Hindlimb muscle (tissue), 1 donor: Measurements from ENCODE around the gene TMEM94. TPM values are rescaled to one million over a fixed set of nuclear protein-coding genes. Genes with fewer than 3 reads are reported as not detected.
"Not testable (repeated sequence)": the region's sequence is repeated elsewhere in the genome, so short reads cannot be mapped to it uniquely, and the experiment has no call there.

Experiments
- DNase-seq: peaks from one replicate; pipeline ENCODE4 v3.0.0-alpha.2; 2013
- polyA plus RNA-seq: library from polyadenylated mRNA; unstranded; fragments of 120-200 nt; gene quantifications from one replicate; pipeline ENCODE4 v1.2.1, GENCODE V29; 2013; ENCODE audit not compliant: insufficient read length

Gene TMEM94
- polyA plus RNA-seq, 1 donor = 80.0 TPM

GRCh38 chr17:75477490-75477862 lies 21.0 kb downstream of the TMEM94 start:
- not testable (repeated sequence) for DNase-seq

GRCh38 chr17:75478508-75478907 lies 22.1 kb downstream of the TMEM94 start:
- no peak for DNase-seq

- no peak for DNase-seq
Measured at GRCh38 chr17:75480281-75480680, 23.8 kb downstream of the TMEM94 start.

GRCh38 chr17:75481194-75482068 lies 25.0 kb downstream of the TMEM94 start:
- no peak for DNase-seq

- DNase-seq = no peak
Measured at GRCh38 chr17:75482098-75482942, 25.9 kb downstream of the TMEM94 start.

DNA sequence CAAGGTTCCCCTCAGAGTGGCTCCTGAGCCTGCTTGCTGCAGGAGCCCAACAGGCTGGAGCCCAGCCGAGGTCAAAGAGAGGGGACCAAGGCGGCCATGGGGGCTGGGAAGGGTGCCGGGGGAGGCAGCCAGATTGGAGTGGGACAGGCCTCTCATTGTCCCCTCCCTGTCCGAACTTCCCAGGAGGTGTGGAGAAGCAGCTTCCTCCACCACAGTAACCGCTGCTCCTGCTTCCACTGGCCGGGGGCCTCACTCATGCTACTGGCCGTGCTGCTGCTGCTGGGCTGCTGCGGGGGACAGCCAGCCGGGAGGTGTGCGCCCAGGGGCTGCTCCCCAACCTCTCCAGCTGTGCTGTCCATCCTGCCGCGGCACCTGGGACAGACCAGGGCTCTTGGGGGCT lies 29.3 kb downstream of the TMEM94 start:
- no peak for DNase-seq

DNA sequence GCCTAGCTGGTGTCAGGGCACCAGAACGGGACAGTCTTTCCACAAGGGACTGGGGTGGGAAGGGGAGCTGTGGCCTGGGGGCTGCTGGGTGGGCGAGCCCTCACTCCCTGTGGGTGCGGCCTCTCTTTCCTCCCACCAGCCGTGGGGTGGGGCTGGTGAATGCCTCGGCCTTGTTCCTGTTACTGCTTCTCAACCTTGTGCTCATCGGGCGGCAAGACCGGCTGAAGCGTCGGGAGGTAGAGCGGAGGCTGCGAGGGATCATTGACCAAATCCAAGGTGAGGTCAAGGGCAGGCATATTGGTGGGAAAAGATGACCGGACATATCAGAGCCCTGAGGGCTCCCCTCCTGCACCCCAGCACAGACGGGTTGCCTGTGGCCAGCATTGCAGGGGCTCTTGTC lies 29.7 kb downstream of the TMEM94 start:
- DNase-seq = no peak

DNA sequence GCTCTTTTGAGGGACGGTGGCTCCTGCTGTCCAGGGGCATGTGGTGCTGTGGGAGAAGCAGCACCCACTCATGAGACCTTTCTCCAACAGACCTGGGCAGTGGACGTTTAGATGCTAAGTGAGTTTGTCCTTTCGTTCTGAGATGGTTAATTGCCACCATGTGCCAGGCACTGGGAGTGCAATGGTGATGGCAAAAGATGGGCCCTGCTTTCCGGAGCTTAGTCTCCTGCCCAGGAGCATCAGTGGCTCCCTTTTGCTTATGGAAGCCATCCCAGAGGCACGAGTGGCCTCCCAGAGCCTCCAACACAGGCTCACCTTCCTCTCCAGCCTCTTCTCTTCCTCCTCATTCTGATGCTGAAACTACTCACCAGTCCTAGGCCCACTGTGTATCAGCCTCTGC lies 30.5 kb downstream of the TMEM94 start:
- no peak for DNase-seq

- DNase-seq = no peak
Measured at GRCh38 chr17:75487351-75488070, 31.1 kb downstream of the TMEM94 start.

GRCh38 chr17:75488693-75489510 lies 32.5 kb downstream of the TMEM94 start:
- DNase-seq = no peak

DNA sequence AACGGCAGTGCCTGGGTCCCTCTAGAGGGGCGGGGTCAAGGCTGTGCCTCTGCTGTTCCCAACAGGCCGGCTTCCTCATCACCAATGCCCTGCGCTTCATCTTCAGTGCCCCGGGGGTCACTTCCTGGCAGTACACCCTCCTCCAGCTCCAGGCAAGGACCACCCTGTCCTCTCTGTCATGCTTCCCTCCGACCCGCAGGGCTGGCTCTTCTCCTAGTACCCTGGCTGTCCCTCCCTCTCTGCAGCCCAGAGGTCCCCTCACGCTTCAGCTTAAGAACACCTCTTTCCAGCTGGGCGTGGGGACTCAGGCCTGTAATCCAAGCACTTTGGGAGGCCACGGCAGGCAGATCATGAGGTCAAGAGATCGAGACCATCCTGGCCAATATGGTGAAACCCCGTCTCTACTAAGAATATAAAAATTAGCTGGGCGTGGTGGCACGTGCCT lies 33.1 kb downstream of the TMEM94 start:
- DNase-seq = no peak

- no peak for DNase-seq
Measured at GRCh38 chr17:75490173-75490743, 33.8 kb downstream of the TMEM94 start.

DNA sequence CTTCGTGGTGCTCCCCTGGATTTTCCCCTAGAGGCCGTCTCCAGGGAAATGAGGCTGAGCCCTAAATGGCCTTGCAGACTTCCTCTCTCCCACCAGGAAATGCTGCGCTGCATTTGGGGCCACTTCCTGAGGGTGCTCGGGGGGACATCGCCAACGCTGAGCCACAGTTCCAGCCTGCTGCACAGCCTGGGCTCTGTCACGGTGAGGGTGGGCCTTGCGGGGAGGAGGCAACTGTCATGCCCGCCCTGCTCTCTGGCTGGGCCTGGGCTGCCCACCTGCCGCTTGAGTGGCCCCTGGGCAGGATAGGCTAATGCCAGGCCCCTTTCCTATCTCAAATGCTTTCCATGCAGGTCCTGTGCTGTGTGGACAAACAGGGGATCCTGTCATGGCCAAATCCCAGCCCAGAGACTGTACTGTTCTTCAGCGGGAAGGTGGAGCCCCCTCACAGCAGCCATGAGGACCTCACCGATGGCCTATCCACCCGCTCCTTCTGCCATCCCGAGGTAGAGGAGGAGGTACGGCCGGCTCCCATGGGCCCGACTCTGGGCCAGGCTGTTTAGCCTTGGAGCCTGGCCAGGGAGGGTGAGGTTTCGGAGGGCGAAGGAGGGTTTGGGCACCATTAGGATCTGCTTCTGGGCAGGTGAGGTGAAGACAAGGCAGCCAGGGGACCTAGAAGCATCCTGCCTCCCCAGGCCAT lies 34.7 kb downstream of the TMEM94 start:
- no peak for DNase-seq

DNA sequence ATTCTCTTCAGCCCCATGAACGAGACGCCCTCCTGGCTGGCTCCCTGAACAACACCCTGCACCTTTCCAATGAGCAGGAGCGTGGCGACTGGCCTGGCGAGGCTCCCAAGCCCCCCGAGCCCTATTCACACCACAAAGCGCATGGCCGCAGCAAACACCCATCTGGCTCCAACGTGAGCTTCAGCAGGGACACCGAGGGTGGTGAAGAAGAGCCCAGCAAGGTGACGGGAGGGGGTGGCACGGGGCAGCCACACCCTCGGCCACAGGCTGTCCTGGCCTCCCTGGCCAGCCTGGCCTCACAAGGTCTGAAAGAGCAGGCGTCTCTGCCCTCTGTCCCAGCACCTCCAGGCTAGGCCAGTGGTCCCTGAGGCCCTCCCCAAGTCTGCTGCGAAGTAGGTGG lies 35.2 kb downstream of the TMEM94 start:
- DNase-seq = no peak

- DNase-seq = no peak
Measured at GRCh38 chr17:75492555-75493168, 36.2 kb downstream of the TMEM94 start.

DNA sequence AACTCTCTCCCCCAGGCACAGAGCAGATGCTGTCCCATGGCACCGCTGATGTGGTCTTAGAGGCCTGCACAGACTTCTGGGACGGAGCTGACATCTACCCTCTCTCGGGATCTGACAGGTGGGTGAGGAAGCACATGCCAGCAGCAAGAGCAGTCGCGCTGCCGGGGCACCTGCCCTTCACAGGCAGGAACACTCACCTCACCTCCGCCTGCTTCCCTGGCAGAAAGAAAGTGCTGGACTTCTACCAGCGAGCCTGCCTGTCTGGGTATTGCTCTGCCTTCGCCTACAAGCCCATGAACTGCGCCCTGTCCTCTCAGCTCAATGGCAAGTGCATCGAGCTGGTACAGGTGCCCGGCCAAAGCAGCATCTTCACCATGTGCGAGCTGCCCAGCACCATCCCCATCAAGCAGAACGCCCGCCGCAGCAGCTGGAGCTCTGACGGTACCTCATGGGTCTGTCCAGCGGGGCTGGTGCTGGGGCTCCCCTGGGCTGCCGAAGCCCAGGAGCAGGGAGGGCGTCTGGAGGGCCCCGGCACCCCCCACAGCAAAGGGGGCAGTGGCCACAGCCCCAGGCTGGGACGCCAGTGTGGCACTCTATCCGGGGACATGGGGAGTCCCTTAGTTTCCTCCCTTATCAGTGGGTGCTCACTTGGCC lies 37.2 kb downstream of the TMEM94 start:
- DNase-seq = no peak

- no peak for DNase-seq
Measured at GRCh38 chr17:75494326-75494877, 38.0 kb downstream of the TMEM94 start.

DNA sequence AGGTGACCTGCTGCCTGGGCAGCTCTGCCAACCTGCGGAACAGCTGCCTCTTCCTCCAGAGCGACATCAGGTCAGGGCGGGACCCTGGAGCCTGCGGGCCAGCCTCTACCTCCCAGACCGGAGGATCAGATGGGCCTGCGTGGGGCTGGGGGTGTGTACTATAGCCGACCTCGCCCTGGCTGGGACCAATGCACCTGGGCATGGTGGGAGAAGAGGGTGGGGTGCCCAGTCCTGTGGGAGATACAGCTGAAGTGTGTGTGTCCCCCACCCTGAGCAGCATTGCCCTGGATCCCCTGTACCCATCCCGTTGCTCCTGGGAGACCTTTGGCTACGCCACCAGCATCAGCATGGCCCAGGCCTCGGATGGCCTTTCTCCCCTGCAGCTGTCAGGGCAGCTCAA lies 39.6 kb downstream of the TMEM94 start:
- no peak for DNase-seq

DNA sequence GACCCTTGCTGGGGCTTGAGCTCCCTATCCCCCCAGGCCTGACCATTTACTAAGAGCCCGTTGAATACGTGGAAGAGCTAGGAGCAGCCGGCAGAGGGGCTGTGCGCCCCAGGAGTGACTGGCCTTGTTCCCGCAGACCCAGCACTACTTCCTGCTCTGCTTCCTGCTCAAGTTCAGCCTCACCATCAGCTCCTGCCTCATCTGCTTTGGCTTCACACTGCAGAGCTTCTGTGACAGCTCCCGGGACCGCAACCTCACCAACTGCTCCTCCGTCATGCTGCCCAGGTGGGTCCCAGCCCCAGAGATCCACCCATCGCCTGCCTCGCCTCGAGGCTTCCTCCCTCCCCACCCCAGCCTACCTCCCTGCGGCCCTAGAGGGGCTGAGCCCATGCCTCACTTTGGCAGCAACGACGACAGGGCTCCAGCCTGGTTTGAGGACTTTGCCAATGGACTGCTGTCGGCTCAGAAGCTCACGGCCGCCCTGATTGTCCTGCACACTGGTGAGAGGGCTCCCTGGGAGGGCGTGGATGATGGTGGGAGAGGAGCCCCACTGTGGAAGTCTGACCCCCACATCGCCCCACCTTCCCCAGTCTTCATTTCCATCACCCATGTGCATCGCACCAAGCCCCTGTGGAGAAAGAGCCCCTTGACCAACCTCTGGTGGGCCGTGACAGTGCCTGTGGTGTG lies 41.7 kb downstream of the TMEM94 start:
- DNase-seq = no peak
